GM21423 (cell line): ENCODE data around the gene PPP1R37.

Experiments used
- ATAC-seq: cut with Tn5 transposase; IDR thresholded peaks from one replicate; pipeline ENCODE4 v1.9.1; 2021; ENCODE audit warnings: mild to moderate bottlenecking, moderate library complexity; ENCODE audit not compliant: unreplicated experiment

Gene PPP1R37

GRCh38 chr19:45113628-45114027, 20.6 kb downstream of the PPP1R37 start:
- ATAC-seq, result no peak

GRCh38 chr19:45114116-45114515, 21.1 kb downstream of the PPP1R37 start:
- ATAC-seq, result no peak

- ATAC-seq, result no peak
Measured at GRCh38 chr19:45115809-45116615, 23.0 kb downstream of the PPP1R37 start.

- peak; percentile 34 for ATAC-seq
Measured at GRCh38 chr19:45117167-45117594, 24.2 kb downstream of the PPP1R37 start.

GRCh38 chr19:45117671-45118070, 24.7 kb downstream of the PPP1R37 start:
- ATAC-seq, result no peak

- ATAC-seq, result peak; percentile 8
Measured at GRCh38 chr19:45118106-45118505, 25.1 kb downstream of the PPP1R37 start.

- peak; percentile 42 for ATAC-seq
Measured at GRCh38 chr19:45118591-45119355, 25.8 kb downstream of the PPP1R37 start.

- no peak for ATAC-seq
Measured at GRCh38 chr19:45119582-45119981, 26.6 kb downstream of the PPP1R37 start.

DNA sequence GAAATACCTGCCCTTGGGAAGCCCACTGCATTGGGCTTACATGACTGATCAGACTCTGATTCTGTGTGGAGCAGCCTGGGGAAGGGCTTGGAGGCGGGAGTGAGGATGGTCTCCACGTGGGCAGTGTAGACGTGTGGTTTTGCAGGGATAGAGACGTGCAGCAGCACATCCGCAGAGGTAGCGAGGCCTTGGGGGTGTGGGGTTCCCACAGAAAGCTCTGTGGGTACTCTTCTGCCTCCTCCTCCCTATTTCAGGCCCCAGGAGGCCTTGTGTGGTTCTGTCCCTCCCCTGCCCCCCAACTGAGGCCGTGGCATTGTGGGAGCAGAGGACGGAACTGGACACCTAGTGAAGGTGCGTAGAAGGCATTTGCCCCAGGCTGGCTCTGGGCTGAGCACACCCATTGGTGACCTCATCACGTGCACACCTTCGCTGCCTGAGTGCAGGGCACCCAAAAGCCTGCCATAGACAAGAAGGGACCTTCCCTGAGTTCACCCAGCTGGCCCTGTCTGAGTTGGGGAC, 28.9 kb downstream of the PPP1R37 start:
- no peak for ATAC-seq

- ATAC-seq, result no peak
Measured at GRCh38 chr19:45122832-45123231, 29.9 kb downstream of the PPP1R37 start.

- no peak for ATAC-seq
Measured at GRCh38 chr19:45123440-45123850, 30.5 kb downstream of the PPP1R37 start.

DNA sequence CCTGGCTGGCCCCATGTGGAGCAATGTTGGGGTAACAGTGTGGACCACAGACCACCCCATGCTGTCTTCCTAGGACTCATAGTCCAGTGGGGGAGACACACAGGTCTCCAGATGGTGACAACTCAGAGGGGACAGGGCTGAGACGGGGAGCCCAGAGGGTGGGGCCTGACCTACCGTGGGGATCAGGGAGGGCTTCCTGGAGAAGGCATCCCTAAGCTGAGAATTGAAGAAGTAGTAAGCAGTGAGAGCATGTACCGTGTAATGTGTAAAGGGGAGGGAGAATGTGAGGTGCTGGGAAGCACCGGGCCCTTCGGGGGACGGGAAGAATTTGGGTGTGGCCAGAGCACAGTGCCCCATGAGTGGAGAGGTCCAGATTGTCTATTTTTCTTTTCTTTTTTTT, 31.0 kb downstream of the PPP1R37 start:
- ATAC-seq, result no peak

DNA sequence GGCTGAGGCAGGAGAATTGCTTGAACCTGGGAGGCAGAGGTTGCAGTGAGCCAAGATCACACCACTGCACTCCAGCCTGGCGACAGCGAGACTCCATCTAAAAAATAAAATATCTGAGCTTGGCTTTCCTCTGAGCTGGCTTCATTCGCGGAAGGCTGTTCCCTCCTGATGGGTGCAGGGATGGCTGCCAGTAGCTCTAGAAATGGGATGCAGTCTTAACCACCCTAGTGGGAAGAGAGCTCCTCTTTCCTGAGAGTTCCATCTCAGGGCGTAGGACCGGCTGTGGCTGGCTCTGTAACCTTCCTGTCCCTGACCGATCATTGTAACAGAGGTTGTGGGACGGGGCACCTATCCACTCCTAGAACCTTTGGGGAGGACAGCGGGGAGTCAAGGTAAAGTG, 32.4 kb downstream of the PPP1R37 start:
- ATAC-seq, result no peak

DNA sequence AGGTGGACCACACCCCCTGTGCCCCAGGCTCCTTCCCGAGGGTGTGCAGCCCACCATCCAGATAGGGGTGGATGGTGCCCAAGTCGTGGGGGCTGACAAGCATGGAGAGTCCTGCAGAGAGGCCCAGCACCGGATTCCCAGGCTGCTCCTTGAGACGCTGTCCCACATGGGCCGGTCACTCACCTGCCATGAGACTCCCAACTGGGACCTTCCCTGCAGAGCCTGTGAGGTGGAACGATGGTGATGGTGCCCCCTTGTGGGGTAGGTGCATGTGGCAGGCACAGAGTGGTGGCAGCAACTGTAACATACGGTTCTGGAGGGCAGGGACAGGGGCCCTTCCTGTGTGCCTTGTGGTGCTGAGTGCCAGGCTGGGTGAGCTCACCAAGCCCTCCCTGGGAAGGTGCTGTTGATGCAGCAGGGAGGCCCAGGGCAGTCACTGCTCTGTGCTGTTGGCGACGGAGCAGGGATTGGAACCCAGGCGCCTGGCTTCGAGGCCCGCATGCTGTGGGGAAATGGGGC, 33.1 kb downstream of the PPP1R37 start:
- no peak for ATAC-seq

DNA sequence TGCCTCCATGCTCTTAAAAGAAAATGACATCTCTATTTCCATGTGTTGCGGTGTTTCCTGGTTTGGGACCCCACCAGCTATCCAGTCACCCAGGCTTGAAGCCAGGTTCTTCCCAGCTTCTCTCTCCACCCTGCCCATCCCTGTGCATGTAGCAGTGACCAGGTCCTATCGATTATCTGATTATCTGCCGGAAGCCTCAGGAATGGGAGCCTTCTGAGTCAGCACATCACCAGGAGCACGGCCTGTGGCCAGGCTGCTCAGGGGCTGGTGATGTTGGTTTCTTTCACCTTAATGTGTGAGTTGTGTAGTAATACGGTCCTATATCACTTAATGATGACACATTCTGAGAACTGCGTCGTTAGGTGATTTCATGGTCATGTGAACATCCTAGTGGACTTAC, 33.7 kb downstream of the PPP1R37 start:
- no peak for ATAC-seq

GRCh38 chr19:45128146-45128545, 35.2 kb downstream of the PPP1R37 start:
- no peak for ATAC-seq

DNA sequence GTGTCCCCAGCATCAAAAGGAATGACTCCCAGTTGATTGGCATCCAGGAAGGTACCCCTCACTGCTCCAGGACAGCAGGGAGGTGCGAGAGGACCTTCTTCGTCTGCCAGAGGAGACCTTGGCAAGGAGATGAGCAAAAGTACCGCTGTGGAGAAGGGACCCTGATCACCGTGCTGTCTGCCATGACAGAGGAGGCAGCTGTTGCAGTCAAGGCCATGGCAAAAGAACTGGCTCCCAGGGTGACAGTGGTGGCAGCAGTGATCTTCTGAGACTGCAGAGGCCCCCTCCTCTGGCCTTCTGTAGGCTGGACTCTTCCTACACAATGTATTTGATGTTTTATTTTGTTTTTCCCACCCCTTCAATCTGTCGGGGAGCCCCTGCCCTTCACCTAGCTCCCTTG, 35.8 kb downstream of the PPP1R37 start:
- no peak for ATAC-seq

- ATAC-seq, result no peak
Measured at GRCh38 chr19:45130236-45130635, 37.3 kb downstream of the PPP1R37 start.

DNA sequence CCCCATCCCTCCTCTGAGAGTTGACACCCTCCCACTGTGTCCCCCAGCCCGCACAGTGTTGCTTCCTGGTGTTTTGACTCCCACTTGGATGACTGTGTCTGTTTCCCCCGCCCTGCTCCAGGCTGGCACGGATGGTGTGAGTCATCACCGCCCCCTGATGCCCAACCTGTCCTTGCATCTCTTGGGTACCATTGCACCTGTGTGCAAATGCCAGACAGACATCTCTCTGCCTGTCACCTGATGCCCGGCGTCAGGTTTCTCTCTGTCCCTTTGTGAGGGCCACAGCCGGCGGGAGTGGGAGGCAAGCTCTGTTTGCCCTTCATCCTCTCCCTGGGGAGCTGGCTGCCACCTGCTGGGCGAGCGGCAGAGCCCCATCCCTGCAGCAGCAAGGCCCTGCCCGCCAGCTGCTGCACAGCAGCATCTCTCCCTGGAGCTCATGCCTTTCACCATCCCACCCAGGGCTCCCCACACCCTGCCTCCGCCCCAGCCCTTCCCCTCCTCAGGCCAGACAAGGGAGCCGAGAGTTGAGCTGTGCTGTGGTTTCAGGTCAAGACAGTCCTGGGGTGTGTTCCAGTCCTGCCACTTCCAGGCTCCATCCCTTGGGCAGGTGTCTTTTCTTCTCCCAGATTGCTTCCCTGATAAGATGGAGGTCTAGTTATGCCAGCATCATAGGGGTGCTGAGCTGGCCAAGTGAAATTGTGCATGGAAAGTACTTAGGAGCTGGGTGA, 38.1 kb downstream of the PPP1R37 start:
- no peak for ATAC-seq

- no peak for ATAC-seq
Measured at GRCh38 chr19:45133661-45134060, 40.7 kb downstream of the PPP1R37 start.
